Measurements from ENCODE around the gene ACAP1. TPM values are rescaled to one million over a fixed set of nuclear protein-coding genes. Genes with fewer than 3 reads are reported as not detected.

Gene ACAP1, protein sequence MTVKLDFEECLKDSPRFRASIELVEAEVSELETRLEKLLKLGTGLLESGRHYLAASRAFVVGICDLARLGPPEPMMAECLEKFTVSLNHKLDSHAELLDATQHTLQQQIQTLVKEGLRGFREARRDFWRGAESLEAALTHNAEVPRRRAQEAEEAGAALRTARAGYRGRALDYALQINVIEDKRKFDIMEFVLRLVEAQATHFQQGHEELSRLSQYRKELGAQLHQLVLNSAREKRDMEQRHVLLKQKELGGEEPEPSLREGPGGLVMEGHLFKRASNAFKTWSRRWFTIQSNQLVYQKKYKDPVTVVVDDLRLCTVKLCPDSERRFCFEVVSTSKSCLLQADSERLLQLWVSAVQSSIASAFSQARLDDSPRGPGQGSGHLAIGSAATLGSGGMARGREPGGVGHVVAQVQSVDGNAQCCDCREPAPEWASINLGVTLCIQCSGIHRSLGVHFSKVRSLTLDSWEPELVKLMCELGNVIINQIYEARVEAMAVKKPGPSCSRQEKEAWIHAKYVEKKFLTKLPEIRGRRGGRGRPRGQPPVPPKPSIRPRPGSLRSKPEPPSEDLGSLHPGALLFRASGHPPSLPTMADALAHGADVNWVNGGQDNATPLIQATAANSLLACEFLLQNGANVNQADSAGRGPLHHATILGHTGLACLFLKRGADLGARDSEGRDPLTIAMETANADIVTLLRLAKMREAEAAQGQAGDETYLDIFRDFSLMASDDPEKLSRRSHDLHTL
- 0.56 and 2.2 TPM in 2 replicates for total RNA-seq

GRCh38 chr17:7336240-7337175, at the start of gene ACAP1:
TSS of gene ACAP1 (plus strand) at chr17:7336529. CDS start at chr17:7336735, 206 bp downstream.

DNA sequence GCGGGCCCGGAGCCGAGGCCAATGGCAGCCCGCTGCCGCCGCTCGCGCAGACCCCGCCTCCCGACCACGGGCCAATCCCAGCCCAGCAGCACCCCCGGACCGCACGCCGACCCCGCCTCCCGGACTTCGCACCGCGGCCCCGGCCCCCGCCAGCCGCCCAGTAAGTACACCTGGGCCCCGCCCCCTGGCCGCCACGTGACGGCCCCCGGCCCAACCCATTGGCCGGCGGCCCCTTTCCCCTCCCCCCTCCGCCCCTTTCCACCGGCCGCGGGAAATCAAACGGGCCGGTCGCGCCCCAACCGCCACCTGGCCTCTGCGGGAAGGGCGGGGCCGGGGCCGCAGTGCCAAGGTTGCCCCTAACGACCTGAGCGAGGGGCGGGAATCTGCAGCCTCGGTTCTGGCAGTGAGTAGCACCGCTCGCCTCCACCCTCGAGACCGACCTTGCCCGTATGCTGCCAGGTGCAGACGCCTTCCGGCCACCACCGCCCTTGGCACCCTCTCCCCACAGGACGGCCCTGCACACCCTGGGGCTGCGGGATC, 41.6 kb upstream of the ACAP1 start, which contains the start of gene YBX2:
TSS of gene YBX2 (minus strand) at position 26 of the 540 bp plus-strand sequence. CDS start 139 bp downstream, outside the sequence.

GRCh38 chr17:7306911-7307685, 29.2 kb upstream of the ACAP1 start, which contains the start of gene EIF5A:
TSS of gene EIF5A (plus strand) at chr17:7307628. CDS start at chr17:7309636, 2,008 bp downstream.

GRCh38 chr17:7314719-7315569, 21.4 kb upstream of the ACAP1 start, which contains the start of gene GPS2:
TSS of gene GPS2 (minus strand) at chr17:7315360. CDS start at chr17:7315052, 308 bp downstream.

DNA sequence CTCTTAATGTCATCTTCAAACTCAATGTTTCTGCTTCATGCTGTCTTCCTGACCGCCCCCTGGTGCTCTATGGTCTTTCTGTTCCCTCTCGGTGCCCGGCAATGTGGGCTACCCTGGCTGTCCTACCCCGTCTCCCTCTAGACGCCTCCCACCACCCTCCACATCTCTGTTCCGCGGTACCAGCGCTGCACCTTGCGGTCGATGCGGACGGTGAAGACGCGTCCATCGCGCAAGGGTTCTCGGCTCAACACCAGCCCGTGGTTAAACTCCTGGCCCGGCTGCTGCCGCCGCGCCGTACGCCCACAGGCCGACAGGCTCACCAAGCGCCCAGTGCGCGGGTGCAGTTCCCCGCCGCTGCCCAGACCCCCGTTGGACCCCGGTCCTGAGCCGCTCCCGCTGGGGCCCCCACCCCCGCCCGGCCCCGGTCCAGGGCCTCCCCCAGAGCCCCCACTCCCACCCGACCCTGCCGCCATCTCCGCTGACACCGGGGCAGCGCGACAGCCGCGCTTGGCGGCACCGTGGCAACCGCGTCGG, 7.4 kb upstream of the ACAP1 start, which contains the start of gene NEURL4:
TSS of gene NEURL4 (minus strand) at position 496 of the 534 bp plus-strand sequence. CDS start at position 473, 23 bp downstream.

DNA sequence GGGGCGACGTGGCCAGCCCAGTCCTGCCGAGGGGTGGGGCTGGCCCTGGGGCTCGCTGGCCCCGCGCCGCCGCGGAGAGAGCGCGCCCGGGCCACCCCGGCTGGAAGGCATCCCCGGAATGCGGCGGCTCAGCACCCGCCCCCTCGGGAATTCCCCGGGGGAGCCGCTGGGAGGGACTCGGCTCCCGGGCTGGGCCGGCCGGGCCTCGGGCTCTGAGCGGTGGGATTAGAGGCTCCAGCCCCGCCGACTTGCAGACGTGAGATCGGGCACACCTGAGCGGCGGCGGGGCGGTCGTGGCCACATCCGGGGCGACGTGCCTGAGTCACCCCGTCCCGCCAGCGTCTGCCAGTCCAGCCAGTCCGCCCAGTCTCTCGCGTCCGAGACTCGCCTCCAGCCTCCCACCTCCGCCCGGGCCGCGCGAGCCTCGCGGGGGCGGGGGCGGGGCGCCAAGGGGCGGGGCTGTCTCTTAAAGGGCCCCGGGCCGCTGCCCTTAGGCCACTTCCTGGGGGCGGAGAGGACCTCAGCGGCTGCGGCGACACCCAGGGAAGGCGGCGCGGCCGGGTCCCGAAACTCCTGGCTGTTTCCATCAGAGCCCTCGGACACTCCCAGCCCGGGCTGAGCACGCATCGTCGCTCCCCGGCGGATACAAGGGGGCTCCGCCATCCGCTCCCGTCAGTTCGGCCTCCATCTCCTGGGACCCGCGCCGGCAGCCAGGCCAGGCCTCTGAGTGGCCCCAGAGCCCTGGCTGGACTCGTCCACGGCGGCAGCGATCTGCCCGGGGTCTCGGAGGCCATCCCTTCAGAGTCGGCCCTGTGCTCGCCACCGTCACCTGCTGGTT, 15.6 kb downstream of the ACAP1 start, which contains the start of gene KCTD11:
TSS of gene KCTD11 (plus strand) at position 498 of the 838 bp plus-strand sequence.

GRCh38 chr17:7355053-7355452, 18.7 kb downstream of the ACAP1 start, which contains the start of gene TMEM95:
TSS of gene TMEM95 (plus strand) at chr17:7355156. CDS start at chr17:7355205, 49 bp downstream.

GRCh38 chr17:7380855-7381683, 44.7 kb downstream of the ACAP1 start, which contains the start of gene TNK1:
TSS of gene TNK1 (plus strand) at chr17:7381089. CDS start at chr17:7382927, 1,838 bp downstream.

GRCh38 chr17:7394452-7395191, 58.3 kb downstream of the ACAP1 start, which contains the start of gene PLSCR3:
TSS of gene PLSCR3 (minus strand) at chr17:7394525. CDS start at chr17:7394110, 415 bp downstream.

Other genes with a start within 250 kb of the ACAP1 start
- not detected in 2 replicates for gene ASGR2, start 221.7 kb upstream of the ACAP1 start, total RNA-seq
- gene ASGR1, start 157.2 kb upstream of the ACAP1 start, total RNA-seq: 0.66 and 0.68 TPM in 2 replicates
- gene DLG4, start 116.7 kb upstream of the ACAP1 start, total RNA-seq: 15.0 and 16.0 TPM in 2 replicates
- 273 and 426 TPM in 2 replicates for gene ACADVL, start 116.6 kb upstream of the ACAP1 start, total RNA-seq
- gene DVL2, start 102.0 kb upstream of the ACAP1 start, total RNA-seq: 69.3 and 76.5 TPM in 2 replicates
- 33.3 and 34.9 TPM in 2 replicates for gene PHF23, start 97.1 kb upstream of the ACAP1 start, total RNA-seq
- gene GABARAP, start 94.1 kb upstream of the ACAP1 start, total RNA-seq: 172 and 209 TPM in 2 replicates
- gene CTDNEP1, start 84.8 kb upstream of the ACAP1 start, total RNA-seq: 17.6 and 35.4 TPM in 2 replicates
- 29.7 and 35.6 TPM in 2 replicates for gene ELP5, start 84.3 kb upstream of the ACAP1 start, total RNA-seq
- 3.5 and 8.2 TPM in 2 replicates for gene CLDN7, start 74.1 kb upstream of the ACAP1 start, total RNA-seq
- gene SLC2A4, start 54.8 kb upstream of the ACAP1 start, total RNA-seq: 0.13 and 0.19 TPM in 2 replicates
- not detected in 2 replicates for gene YBX2, start 41.9 kb upstream of the ACAP1 start, total RNA-seq
- 541 and 738 TPM in 2 replicates for gene EIF5A, start 28.9 kb upstream of the ACAP1 start, total RNA-seq
- gene GPS2, start 21.2 kb upstream of the ACAP1 start, total RNA-seq: 33.6 and 40.6 TPM in 2 replicates
- 14.2 and 18.9 TPM in 2 replicates for gene NEURL4, start 7.2 kb upstream of the ACAP1 start, total RNA-seq
- gene KCTD11, start 15.6 kb downstream of the ACAP1 start, total RNA-seq: 5.8 and 5.9 TPM in 2 replicates
- gene TMEM95, start 18.6 kb downstream of the ACAP1 start, total RNA-seq: not detected in 2 replicates
- not detected in 2 replicates for gene TNK1, start 44.6 kb downstream of the ACAP1 start, total RNA-seq
- gene PLSCR3, start 58.0 kb downstream of the ACAP1 start, total RNA-seq: 18.6 and 25.4 TPM in 2 replicates
- gene TMEM256, start 67.6 kb downstream of the ACAP1 start, total RNA-seq: 55.4 and 82.8 TPM in 2 replicates
- gene NLGN2, start 71.3 kb downstream of the ACAP1 start, total RNA-seq: 2.5 and 6.7 TPM in 2 replicates
- gene SPEM1, start 83.8 kb downstream of the ACAP1 start, total RNA-seq: not detected in 2 replicates
- gene SPEM2, start 89.1 kb downstream of the ACAP1 start, total RNA-seq: not detected in 2 replicates
- not detected in 2 replicates for gene SPEM3, start 92.3 kb downstream of the ACAP1 start, total RNA-seq
- 2.4 and 3.2 TPM in 2 replicates for gene TMEM102, start 98.9 kb downstream of the ACAP1 start, total RNA-seq
- gene FGF11, start 103.0 kb downstream of the ACAP1 start, total RNA-seq: 0.13 and 0.19 TPM in 2 replicates
- 6.6 and 7.6 TPM in 2 replicates for gene CHRNB1, start 108.5 kb downstream of the ACAP1 start, total RNA-seq
- gene ZBTB4, start 143.1 kb downstream of the ACAP1 start, total RNA-seq: 18.2 and 23.6 TPM in 2 replicates
- not detected in 2 replicates for gene SLC35G6, start 144.9 kb downstream of the ACAP1 start, total RNA-seq
- 98.6 and 101 TPM in 2 replicates for gene POLR2A, start 147.8 kb downstream of the ACAP1 start, total RNA-seq
- gene TNFSF12, start 212.5 kb downstream of the ACAP1 start, total RNA-seq: 9.2 and 21.8 TPM in 2 replicates
- gene TNFSF13, start 222.2 kb downstream of the ACAP1 start, total RNA-seq: 3.4 and 4.1 TPM in 2 replicates
- gene SENP3, start 225.4 kb downstream of the ACAP1 start, total RNA-seq: 55.3 and 71.7 TPM in 2 replicates
- 47.7 and 75.6 TPM in 2 replicates for gene CD68, start 243.1 kb downstream of the ACAP1 start, total RNA-seq
- 41.5 and 57.2 TPM in 2 replicates for gene MPDU1, start 247.3 kb downstream of the ACAP1 start, total RNA-seq

All from aortic smooth muscle cell (primary cell).